Mesenchymal stem cell (in vitro differentiated cells and primary cell): ENCODE data around the gene MOV10L1.

Source experiments
- DNase-seq: peaks from one replicate; pipeline ENCODE4 v3.0.0-alpha.2; 2013
- H2AFZ ChIP-seq: one replicate; pipeline ENCODE4 v1.6.1; 2013; ENCODE audit warnings: low read depth, mild to moderate bottlenecking, control low read depth, inconsistent platforms, low read length, moderate library complexity
- H2AK5ac ChIP-seq: 2 replicates; pipeline ENCODE4 v1.6.1; 2013; ENCODE audit warnings: low read length, moderate library complexity, mild to moderate bottlenecking, inconsistent platforms; ENCODE audit not compliant: severe bottlenecking
- H2BK120ac ChIP-seq: one replicate; pipeline ENCODE4 v1.6.1; 2013; ENCODE audit warnings: low read depth, mild to moderate bottlenecking, inconsistent platforms, low read length, moderate library complexity
- H2BK12ac ChIP-seq, 2 experiments: one replicate each; pipeline ENCODE4 v1.6.1; 2013; ENCODE audit warnings: inconsistent platforms in 2 of 2, low read length in 2 of 2, mild to moderate bottlenecking in 2 of 2, moderate library complexity in 2 of 2, control low read depth in 1 of 2
- H2BK15ac ChIP-seq: one replicate; pipeline ENCODE4 v1.6.1; 2013; ENCODE audit warnings: mild to moderate bottlenecking, low read depth, inconsistent platforms; ENCODE audit not compliant: poor library complexity, severe bottlenecking
- H2BK5ac ChIP-seq: 2 replicates; pipeline ENCODE4 v1.6.1; 2013; ENCODE audit warnings: low read depth, mild to moderate bottlenecking, low read length, control low read depth, inconsistent platforms; ENCODE audit not compliant: poor library complexity, severe bottlenecking
- H3K14ac ChIP-seq, 2 experiments: one replicate each; pipeline ENCODE4 v1.6.1; 2013; ENCODE audit warnings: inconsistent platforms in 2 of 2, low read length in 2 of 2, control low read depth in 1 of 2, mild to moderate bottlenecking in 1 of 2, moderate library complexity in 1 of 2
- H3K18ac ChIP-seq, 2 experiments: one replicate each; pipeline ENCODE4 v1.6.1; 2013; ENCODE audit warnings: inconsistent platforms in 2 of 2, low read length in 2 of 2, control low read depth in 1 of 2, low read depth in 1 of 2, mild to moderate bottlenecking in 1 of 2
- H3K23ac ChIP-seq, 2 experiments: one replicate each; pipeline ENCODE4 v1.6.1; 2013; ENCODE audit warnings: inconsistent platforms in 2 of 2, low read length in 2 of 2, mild to moderate bottlenecking in 2 of 2, moderate library complexity in 2 of 2, control low read depth in 1 of 2
- H3K27ac ChIP-seq: 2 replicates; pipeline ENCODE4 v1.5.1; 2013; ENCODE audit warnings: mild to moderate bottlenecking, moderate library complexity, low read length, control low read depth, inconsistent platforms; ENCODE audit not compliant: poor library complexity, severe bottlenecking
- H3K27me3 ChIP-seq, 2 experiments: 2 replicates each; pipeline versions ENCODE4 v1.6.1 to v1.7.0; 2013; ENCODE audit warnings: low read length in 2 of 2, mild to moderate bottlenecking in 2 of 2, moderate library complexity in 2 of 2, control low read depth in 1 of 2, inconsistent platforms in 1 of 2; ENCODE audit not compliant: control insufficient read depth in 1 of 2, insufficient read depth in 1 of 2
- H3K36me3 ChIP-seq, 2 experiments: 2 replicates each; pipeline versions ENCODE4 v1.6.1 to v1.7.0; 2013; ENCODE audit warnings: low read length in 2 of 2, control low read depth in 1 of 2, inconsistent platforms in 1 of 2, low read depth in 1 of 2, mild to moderate bottlenecking in 1 of 2; ENCODE audit not compliant: insufficient read depth in 2 of 2, control insufficient read depth in 1 of 2
- H3K4ac ChIP-seq, 2 experiments: one replicate each; pipeline ENCODE4 v1.6.1; 2013; ENCODE audit warnings: inconsistent platforms in 2 of 2, low read length in 2 of 2, mild to moderate bottlenecking in 2 of 2, moderate library complexity in 2 of 2, control low read depth in 1 of 2, low read depth in 1 of 2
- H3K4me1 ChIP-seq: 2 replicates; pipeline ENCODE4 v1.6.1; 2013; ENCODE audit warnings: low read depth, low read length, control low read depth; ENCODE audit not compliant: control insufficient read depth, insufficient read depth
- H3K4me2 ChIP-seq: 2 replicates; pipeline ENCODE4 v1.6.1; 2013; ENCODE audit warnings: low read length, mild to moderate bottlenecking, inconsistent platforms; ENCODE audit not compliant: poor library complexity, severe bottlenecking
- H3K4me3 ChIP-seq, 2 experiments: 2 replicates each; pipeline versions ENCODE4 v1.5.1 to v1.7.0; 2013; ENCODE audit warnings: low read length in 2 of 2, mild to moderate bottlenecking in 2 of 2, control low read depth in 1 of 2, low read depth in 1 of 2; ENCODE audit not compliant: insufficient read depth in 1 of 2
- H3K79me1 ChIP-seq: replicated peaks from 2 replicates; pipeline ENCODE4 v1.6.1; 2013; ENCODE audit warnings: mild to moderate bottlenecking, control low read depth, low read length, inconsistent platforms; ENCODE audit not compliant: poor library complexity, severe bottlenecking
- H3K9ac ChIP-seq: 2 replicates; pipeline ENCODE4 v1.7.0; 2013; ENCODE audit warnings: mild to moderate bottlenecking, low read length, moderate library complexity
- H3K9me3 ChIP-seq: 2 replicates; pipeline ENCODE4 v1.7.0; 2013; ENCODE audit warnings: mild to moderate bottlenecking, low read length; ENCODE audit not compliant: control insufficient read depth
- H4K8ac ChIP-seq: one replicate; pipeline ENCODE4 v1.6.1; 2013; ENCODE audit warnings: inconsistent platforms, mild to moderate bottlenecking, low read length, moderate library complexity
- H4K91ac ChIP-seq: one replicate; pipeline ENCODE4 v1.6.1; 2013; ENCODE audit warnings: mild to moderate bottlenecking, low read length, inconsistent platforms
- WGBS: methylation state at CpG from one replicate; pipeline ENCODE4 v1.1.7; 2013; ENCODE audit warnings: mixed read lengths; 5-methylcytosine and 5-hydroxymethylcytosine counted together

MOV10L1 gene

DNA sequence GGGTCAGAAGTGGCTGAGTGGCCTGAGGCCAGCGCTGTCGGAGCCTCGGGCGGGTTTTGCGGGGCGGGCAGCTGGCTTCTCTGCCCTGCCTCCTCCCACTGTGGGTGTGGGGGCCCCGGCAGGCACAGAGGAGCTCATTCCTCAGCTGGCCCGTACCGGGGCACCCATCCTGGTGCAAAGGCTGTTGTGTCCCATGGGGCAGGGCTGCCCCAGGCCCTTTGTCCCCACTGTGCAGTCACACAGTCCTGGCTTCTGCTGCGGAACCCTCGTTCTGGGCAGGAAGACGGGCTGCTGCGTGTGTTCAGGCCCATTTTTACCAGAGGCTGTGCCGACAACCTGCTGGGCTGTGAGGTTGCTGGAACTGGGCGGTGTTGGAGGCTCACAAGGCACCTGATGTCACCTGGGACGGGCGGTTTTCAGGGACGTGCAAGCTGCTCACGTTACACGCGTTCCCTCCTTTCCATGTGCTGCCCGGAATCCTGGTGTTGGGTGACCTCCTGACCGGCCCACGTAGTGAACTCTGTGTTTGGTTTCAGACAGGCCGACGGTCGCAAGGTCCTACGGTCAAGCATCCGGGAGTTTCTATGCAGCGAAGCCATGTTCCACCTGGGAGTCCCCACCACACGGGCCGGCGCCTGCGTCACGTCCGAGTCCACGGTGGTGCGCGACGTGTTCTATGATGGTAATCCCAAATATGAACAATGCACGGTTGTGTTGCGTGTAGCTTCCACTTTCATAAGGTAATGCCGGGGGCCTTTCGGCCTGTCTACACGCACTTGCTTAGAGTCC is 116.2 kb downstream of the MOV10L1 start:
- H3K9ac ChIP-seq: no peak overlapping the region
- H3K4me2 ChIP-seq: no peak overlapping the region
- no peak overlapping the region for H2AK5ac ChIP-seq
- H3K27ac ChIP-seq: no peak overlapping the region
- no peak overlapping the region for H2BK12ac ChIP-seq
- no peaks in the 10 kb centered on the region for H3K27me3 ChIP-seq
- no peak overlapping the region for H3K4me3 ChIP-seq
- H3K14ac ChIP-seq: peak overlapping the region in 1 of 2 experiments; percentile 12
- H3K79me1 ChIP-seq: peaks cover 39% of the 10 kb centered on the region
- no peak overlapping the region for H2AFZ ChIP-seq
- H3K36me3 ChIP-seq: peaks cover 51 to 53% of the 10 kb centered on the region in 2 experiments
- H4K91ac ChIP-seq: peak overlapping the region; percentile 43
- WGBS: 95% methylated on average over 45 of the region's 45 CpGs
- H2BK120ac ChIP-seq: no peak overlapping the region
- no peak for DNase-seq
- H2BK5ac ChIP-seq: no peak overlapping the region
- no peak overlapping the region for H3K4ac ChIP-seq
- H3K4me1 ChIP-seq: peaks cover 19% of the 10 kb centered on the region
- peak overlapping the region; percentile 60 for H4K8ac ChIP-seq
- no peak overlapping the region for H3K18ac ChIP-seq
- no peak overlapping the region for H2BK15ac ChIP-seq
- no peak overlapping the region for H3K23ac ChIP-seq
- H3K9me3 ChIP-seq: no peaks in the 10 kb centered on the region

DNA sequence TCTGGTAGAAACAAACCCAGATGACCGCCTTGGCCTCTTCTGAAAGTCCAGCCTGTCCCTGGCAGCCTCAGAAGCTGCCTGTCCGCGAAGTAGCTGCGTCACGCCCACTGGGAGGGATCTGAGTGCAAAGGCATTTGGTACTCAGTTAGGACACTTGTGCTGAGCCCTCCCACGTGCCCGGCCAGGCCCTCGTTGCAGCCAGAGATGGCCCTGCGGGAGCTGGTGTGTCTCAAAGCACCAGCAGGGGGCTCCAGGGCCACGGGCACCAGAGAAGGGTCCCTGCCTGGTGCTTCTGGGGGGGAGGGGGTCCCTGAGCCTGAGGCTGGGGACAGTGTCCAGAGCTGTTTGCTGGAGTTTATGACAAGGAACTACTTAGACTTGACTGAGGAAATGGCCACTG is 116.8 kb downstream of the MOV10L1 start:
- Histone ChIP-seq H2BK15ac (no peak overlapping the region), H3K9ac (no peak overlapping the region)

GRCh38 chr22:50207383-50208140 is 117.8 kb downstream of the MOV10L1 start:
- H3K9ac ChIP-seq: no peak overlapping the region
- H3K4me1 ChIP-seq: peaks cover 11% of the 10 kb centered on the region
- no peak overlapping the region for H2BK5ac ChIP-seq
- no peak overlapping the region for H4K8ac ChIP-seq
- 82% methylated on average over 23 of the region's 23 CpGs for WGBS
- no peak overlapping the region for H3K23ac ChIP-seq
- no peak overlapping the region for H2AFZ ChIP-seq
- no peak overlapping the region for H2BK12ac ChIP-seq
- H4K91ac ChIP-seq: no peak overlapping the region
- H3K18ac ChIP-seq: no peak overlapping the region
- H3K27ac ChIP-seq: no peak overlapping the region
- H2AK5ac ChIP-seq: no peak overlapping the region
- H2BK120ac ChIP-seq: no peak overlapping the region
- peaks cover 58 to 67% of the 10 kb centered on the region in 2 experiments for H3K36me3 ChIP-seq
- H3K4me3 ChIP-seq: no peak overlapping the region
- H3K14ac ChIP-seq: no peak overlapping the region
- no peaks in the 10 kb centered on the region for H3K9me3 ChIP-seq
- no peak overlapping the region for H3K4ac ChIP-seq
- no peak overlapping the region for H2BK15ac ChIP-seq
- DNase-seq: no peak
- no peaks in the 10 kb centered on the region for H3K27me3 ChIP-seq
- peaks cover 37% of the 10 kb centered on the region for H3K79me1 ChIP-seq
- no peak overlapping the region for H3K4me2 ChIP-seq

More for the DNA sequence above, 116.8 kb downstream of the MOV10L1 start:
- peaks cover 18% of the 10 kb centered on the region for H3K4me1 ChIP-seq
- no peak overlapping the region for H4K8ac ChIP-seq
- no peak overlapping the region for H3K23ac ChIP-seq
- H3K27ac ChIP-seq: no peak overlapping the region
- 32% methylated on average over 10 of the region's 10 CpGs for WGBS
- no peak overlapping the region for H3K4me3 ChIP-seq
- peak; percentile 80 for DNase-seq
- no peak overlapping the region for H4K91ac ChIP-seq
- no peaks in the 10 kb centered on the region for H3K27me3 ChIP-seq
- H3K14ac ChIP-seq: peak overlapping the region in 1 of 2 experiments; percentile 12
- peaks cover 55 to 59% of the 10 kb centered on the region in 2 experiments for H3K36me3 ChIP-seq
- no peak overlapping the region for H3K4me2 ChIP-seq
- H2AFZ ChIP-seq: no peak overlapping the region
- no peak overlapping the region for H3K4ac ChIP-seq
- no peaks in the 10 kb centered on the region for H3K9me3 ChIP-seq
- no peak overlapping the region for H2BK5ac ChIP-seq
- H2BK120ac ChIP-seq: no peak overlapping the region
- H3K18ac ChIP-seq: no peak overlapping the region
- no peak overlapping the region for H2AK5ac ChIP-seq
- H3K79me1 ChIP-seq: peaks cover 39% of the 10 kb centered on the region
- no peak overlapping the region for H2BK12ac ChIP-seq

DNA sequence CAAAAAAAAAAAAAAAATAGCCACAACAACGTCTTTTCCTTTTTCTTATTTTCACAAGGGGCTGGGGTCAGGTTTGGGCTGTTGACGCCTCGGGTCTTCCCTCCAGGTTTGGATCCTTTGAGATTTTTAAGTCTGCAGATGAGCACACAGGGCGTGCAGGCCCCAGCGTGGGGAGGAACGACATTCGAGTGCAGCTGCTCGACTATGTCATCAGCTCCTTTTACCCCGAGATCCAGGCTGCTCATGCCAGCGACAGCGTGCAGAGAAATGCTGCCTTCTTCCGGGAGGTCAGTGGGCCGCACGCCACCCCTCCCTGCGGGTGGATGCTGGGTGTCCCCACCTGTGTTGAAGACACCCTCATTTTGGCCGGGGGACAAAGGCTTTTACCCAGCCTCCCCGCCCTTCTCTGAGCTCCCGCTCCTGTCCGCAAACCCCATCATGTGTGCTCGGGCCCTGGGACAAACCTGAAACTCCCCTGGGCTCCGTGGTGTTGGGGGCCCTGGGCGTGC is 118.7 kb downstream of the MOV10L1 start:
- no peak overlapping the region for H3K4me2 ChIP-seq
- H3K9me3 ChIP-seq: no peaks in the 10 kb centered on the region
- 97% methylated on average over 22 of the region's 22 CpGs for WGBS
- H3K4me3 ChIP-seq: no peak overlapping the region
- no peak overlapping the region for H3K27ac ChIP-seq
- H3K27me3 ChIP-seq: no peaks in the 10 kb centered on the region
- no peak overlapping the region for H3K18ac ChIP-seq
- no peak overlapping the region for H2BK15ac ChIP-seq
- no peak overlapping the region for H2AFZ ChIP-seq
- no peak overlapping the region for H3K9ac ChIP-seq
- H2BK5ac ChIP-seq: no peak overlapping the region
- H2AK5ac ChIP-seq: no peak overlapping the region
- H3K79me1 ChIP-seq: peaks cover 39% of the 10 kb centered on the region
- H2BK120ac ChIP-seq: no peak overlapping the region
- H3K23ac ChIP-seq: no peak overlapping the region
- H2BK12ac ChIP-seq: no peak overlapping the region
- no peak overlapping the region for H4K91ac ChIP-seq
- no peak overlapping the region for H3K4ac ChIP-seq
- DNase-seq: no peak
- H3K4me1 ChIP-seq: peaks cover 11% of the 10 kb centered on the region
- no peak overlapping the region for H4K8ac ChIP-seq
- H3K36me3 ChIP-seq: peaks cover 67 to 71% of the 10 kb centered on the region in 2 experiments
- H3K14ac ChIP-seq: no peak overlapping the region
